Cardiac septum (tissue), 1 donor: ENCODE results near the gene RPL18A. TPM values are rescaled to one million over a fixed set of nuclear protein-coding genes. Genes with fewer than 3 reads are reported as not detected.

ENCODE experiments used
- DNase-seq: peaks from one replicate; pipeline ENCODE4 v3.0.0-alpha.2; 2020; ENCODE audit warnings: low spot score
- intact Hi-C: fragments of 100-400 bp; cut with DNase I; formaldehyde crosslinking; loops from one replicate; pipeline ENCODE4 v1.14.0; 2022
- total RNA-seq: library from RNA; stranded (reverse); fragmentation: NEBNext Ultra II Directional; extraction: Animal tissue kit (Norgen Biotek cat#: 25700); gene quantifications from one replicate; pipeline ENCODE4 v1.2.1, GENCODE V29; 2021
- donor health status: DM: no; HTN: no; CAD: no.

RPL18A gene
- total RNA-seq, 1 donor from 2014 or later: 669 TPM

DNA sequence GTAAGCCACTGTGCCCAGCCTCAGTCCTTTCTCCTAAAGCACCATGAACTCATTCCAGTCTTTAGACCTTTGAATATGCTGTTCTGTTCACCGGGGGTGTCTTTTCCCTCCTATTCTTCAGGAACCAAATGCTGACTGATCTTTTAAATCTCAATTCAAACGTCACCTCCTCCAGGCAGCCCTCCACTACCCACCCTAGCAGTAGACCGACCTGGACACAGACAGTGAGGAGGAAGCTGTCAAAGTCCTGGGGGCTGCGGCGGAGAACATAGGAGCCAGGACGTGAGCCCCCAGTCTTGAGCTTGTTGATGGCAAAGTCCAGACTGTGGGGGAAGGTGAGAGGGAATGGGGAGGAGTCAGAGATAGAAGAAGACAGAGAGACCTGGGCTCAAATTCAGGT, 19.7 kb upstream of the RPL18A start:
- no peak for DNase-seq
- intact Hi-C loops: no loop called here

DNA sequence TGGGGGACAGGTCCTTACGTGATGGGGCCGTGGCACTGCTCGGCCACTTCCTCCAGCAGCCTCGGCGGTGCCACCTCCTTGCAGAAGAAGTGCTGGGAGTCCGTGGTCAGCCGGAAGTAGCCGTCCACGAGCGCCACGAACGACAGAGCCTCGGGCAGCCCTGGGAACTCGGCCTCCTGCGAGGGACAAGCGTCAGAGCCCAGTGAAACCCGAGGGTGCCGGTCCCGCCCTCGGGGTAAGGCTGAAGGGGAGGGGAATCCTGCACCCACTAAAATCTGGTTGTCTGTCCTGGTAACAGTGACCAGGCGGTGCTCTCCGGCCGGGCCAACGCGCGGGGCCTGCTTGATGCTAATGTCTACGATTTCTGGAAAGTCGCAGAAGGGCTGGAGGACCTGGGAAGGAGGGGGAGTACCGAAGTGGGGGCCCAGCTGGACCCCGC, 18.3 kb upstream of the RPL18A start:
- intact Hi-C loops: no loop called here
- no peak for DNase-seq

DNA sequence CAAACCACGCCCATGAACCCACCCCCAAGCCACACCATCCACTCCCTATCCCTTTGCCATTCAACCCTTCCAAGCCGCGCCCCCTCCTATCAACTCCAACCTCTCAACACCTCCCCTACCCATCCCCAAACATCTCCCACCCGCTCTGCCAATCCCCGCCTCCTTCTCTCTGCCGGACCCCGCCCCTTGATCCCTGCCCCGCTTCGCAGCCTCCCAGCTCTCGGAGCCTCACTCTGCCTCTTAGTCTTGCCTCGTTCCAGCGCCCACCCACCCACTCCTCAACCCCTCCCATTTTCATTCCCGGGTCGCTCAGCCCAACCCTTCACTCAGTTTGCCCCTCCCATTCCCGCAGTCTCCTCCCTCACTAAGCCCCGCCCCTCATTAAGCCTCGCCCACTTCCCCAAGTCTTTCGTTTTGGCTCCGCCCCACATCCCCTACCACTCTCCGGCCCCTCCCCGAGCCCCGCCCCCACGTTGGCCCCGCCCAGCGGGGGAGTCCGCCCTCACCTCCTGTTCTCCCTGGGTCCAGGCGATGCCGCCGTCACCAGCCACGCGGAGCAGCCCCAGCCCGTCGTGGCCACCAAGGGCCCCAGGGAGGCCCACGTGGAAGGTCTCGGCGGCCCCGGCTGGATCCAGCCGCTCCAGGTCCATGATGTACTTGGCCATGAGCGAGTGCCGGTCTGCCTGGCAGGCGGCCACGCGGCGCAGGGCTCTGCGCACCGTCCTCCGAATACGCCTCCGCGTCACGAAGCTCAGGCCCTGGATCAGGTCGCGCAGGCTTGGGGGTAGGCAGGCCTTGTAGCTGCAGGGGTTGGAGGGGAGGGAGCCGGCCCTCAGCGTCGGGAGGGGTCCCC, 17.7 kb upstream of the RPL18A start:
- peak; percentile 87 for DNase-seq
- intact Hi-C loops: no loop called here

DNA sequence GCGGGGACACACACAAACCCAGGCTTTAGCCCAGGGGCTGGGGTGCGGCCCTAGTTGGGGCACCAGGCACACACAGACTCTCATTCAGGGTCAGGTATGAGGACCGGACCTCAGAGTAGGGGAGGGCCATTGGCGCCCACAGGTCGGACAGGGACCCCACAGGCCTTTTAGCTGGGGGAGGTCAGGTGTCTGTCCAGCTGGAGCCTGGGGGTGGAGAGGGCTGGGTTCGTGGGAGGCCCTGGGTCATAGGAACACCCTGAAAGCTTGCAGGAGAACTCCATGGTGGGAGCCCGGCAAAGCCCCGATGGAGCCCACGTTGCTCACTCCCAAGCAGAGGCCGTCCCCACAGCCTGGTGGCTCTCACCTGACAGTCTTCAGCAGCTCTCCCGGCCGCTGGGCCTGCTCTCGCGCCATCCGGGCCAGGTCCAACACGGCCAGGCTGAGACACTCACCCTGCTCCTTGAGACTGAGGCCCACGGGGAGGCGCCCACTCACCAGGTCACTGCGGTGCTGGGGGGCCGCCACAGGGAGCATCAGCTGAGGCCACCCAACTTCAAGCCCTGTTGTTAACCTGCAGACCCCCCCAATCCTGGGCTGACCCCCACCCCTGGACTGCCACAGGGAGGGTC, 16.9 kb upstream of the RPL18A start:
- intact Hi-C loops: no loop called here
- DNase-seq: no peak

- no peak for DNase-seq
- intact Hi-C loops: no loop called here
Measured at GRCh38 chr19:17843292-17843827, 16.4 kb upstream of the RPL18A start.

DNA sequence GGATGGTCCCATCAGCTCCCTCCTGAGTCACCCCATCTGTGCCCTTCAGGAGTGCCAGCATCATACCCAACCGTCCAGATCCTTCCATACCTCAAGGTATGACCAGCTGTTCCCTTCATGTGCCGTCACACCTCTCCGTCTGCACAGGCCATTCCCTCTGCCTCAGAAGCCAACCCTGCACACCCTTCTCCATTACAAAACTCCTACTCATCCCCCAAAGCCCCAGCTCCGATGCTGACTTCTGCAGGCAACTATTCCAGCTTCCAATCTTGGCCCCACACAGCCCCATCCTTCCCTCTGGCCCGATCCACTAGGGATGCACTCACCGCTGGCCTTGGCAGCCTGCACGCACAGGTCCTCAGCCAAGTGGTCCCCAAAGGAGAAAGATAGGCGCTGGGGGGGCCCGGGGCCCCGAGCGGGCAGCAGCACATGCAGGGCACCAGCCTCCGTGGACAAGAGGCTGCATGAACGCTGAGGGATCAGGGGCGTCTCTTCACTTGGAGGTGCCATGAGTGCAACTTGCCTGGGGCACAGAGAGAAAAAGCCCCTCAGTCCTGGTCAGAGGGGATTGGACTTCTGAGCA, 15.7 kb upstream of the RPL18A start:
- intact Hi-C loops: no loop called here

GRCh38 chr19:17846146-17846545, 13.6 kb upstream of the RPL18A start:
- intact Hi-C loops: no loop called here
- no peak for DNase-seq

More for the DNA sequence above, 15.7 kb upstream of the RPL18A start:
- no peak for DNase-seq

GRCh38 chr19:17847538-17848366, 12.0 kb upstream of the RPL18A start, which contains the start of gene JAK3:
Gene JAK3, minus strand, starts transcription at chr19:17847982. Its CDS starts 3,565 bp downstream, at chr19:17844417.
- peak; percentile 91 for DNase-seq
- intact Hi-C loops: no loop called here

- intact Hi-C loops: no loop called here
- no peak for DNase-seq
Measured at GRCh38 chr19:17848595-17849292, 11.0 kb upstream of the RPL18A start.

GRCh38 chr19:17854061-17854460, 5.6 kb upstream of the RPL18A start:
- intact Hi-C loops: loop anchor here (10.0 kb wide), 1 partner anchor 149 kb away; no protein-coding TSS in a partner anchor
- DNase-seq: no peak

GRCh38 chr19:17855280-17856152, 4.2 kb upstream of the RPL18A start:
- DNase-seq: peak; percentile 94
- intact Hi-C loops: loop anchor here (10.0 kb wide), 1 partner anchor 151 kb away; no protein-coding TSS in a partner anchor

DNA sequence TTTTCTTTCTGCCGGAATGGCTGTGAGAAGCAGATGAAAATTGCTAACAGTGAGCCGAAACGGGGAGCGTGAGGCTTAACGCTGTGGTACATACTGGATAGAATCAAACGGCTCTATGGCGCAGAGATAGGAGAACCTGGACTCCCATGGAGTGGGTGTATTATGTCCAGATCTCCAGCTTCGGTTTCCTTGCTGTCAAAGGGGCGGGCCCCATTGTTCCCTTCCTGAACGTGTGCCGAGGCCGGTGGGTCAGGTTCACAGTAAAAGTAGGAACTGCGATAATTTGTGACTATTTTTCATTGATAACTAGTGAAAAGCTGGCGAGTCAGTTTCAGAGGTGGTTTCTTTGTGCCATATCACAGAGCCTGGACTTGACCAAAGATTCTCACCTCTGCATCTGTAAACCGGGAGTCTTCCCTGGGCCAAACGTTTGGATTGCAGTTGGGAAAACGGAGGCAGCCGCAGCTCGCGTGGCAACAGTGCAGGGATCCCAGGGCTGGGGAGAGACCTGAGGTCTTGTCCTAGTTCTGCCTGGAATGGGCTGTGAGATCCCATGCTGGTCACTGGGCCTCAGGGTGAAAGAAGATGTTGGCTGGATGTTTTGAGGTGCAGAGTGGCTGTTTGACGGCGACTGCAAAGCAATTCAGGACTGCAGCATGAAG, 752 bp downstream of the RPL18A start:
- DNase-seq: no peak
- intact Hi-C loops: no loop called here

- intact Hi-C loops: no loop called here
- DNase-seq: no peak
Measured at GRCh38 chr19:17860993-17861360, 1.3 kb downstream of the RPL18A start.

GRCh38 chr19:17861542-17862402, 2.1 kb downstream of the RPL18A start:
- intact Hi-C loops: no loop called here
- no peak for DNase-seq

DNA sequence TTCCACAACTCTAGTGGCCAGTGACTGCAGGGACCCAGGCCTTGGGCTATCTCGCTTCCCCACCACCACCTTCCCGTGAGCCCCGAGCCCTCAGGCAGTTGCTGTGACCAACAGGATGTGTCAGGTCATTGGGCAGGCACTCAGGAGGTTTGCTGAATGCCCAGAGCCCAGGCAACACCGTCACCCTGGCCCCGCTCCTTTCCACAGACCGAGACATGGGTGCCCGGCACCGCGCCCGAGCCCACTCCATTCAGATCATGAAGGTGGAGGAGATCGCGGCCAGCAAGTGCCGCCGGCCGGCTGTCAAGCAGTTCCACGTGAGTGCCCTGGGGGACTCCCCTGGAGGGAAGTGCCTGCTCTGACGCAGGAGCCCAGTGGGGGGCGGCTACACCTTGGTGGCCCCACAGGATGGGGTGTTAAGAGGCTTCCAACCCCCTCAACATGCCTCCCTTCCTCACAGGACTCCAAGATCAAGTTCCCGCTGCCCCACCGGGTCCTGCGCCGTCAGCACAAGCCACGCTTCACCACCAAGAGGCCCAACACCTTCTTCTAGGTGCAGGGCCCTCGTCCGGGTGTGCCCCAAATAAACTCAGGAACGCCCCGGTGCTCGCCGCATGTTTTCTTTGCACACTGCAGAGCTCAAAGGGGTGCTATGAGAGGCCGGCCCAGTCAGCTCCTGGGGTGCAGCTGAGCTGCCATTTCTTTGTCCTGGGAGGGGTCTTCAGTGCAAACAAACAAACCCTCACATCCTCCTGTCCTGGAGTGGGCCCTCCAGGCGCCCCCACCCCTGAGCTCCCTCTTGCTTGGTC, 3.2 kb downstream of the RPL18A start:
- intact Hi-C loops: no loop called here
- no peak for DNase-seq
